Aorta (tissue), 5 donors: ENCODE results near the gene ING5. TPM values are rescaled to one million over a fixed set of nuclear protein-coding genes. Genes with fewer than 3 reads are reported as not detected.
A peak's percentile ranks its signal among the peaks of the same experiment; 100 is the strongest.
"Not testable (repeated sequence)": the region's sequence is repeated elsewhere in the genome, so short reads cannot be mapped to it uniquely, and the experiment has no call there.

Source experiments
- ATAC-seq: fragments of 200-7000 bp; cut with Tn5 transposase; one replicate; pipeline ENCODE4 v1.9.1; 2022; ENCODE audit warnings: moderate library complexity; ENCODE audit not compliant: low FRiP score
- DNase-seq, 2 donors: peaks; one replicate each; pipeline ENCODE4 v3.0.0-alpha.2; 2020
- H3K27ac ChIP-seq, 2 donors: one replicate each; pipeline ENCODE4 v1.5.1; 2013; ENCODE audit warnings: low read length in 2 of 2, mild to moderate bottlenecking in 2 of 2, moderate library complexity in 2 of 2, control low read depth in 1 of 2, inconsistent platforms in 1 of 2, low read depth in 1 of 2
- H3K27me3 ChIP-seq, 2 donors: one replicate each; pipeline ENCODE4 v1.6.1; 2013; ENCODE audit warnings: control low read depth in 1 of 2, low read length in 1 of 2, mild to moderate bottlenecking in 1 of 2, moderate library complexity in 1 of 2; ENCODE audit not compliant: insufficient read depth in 2 of 2, control insufficient read depth in 1 of 2
- H3K36me3 ChIP-seq, 2 donors: one replicate each; pipeline ENCODE4 v1.6.1; 2013; ENCODE audit warnings: control low read depth in 1 of 2, low read length in 1 of 2, mild to moderate bottlenecking in 1 of 2; ENCODE audit not compliant: insufficient read depth in 2 of 2, control insufficient read depth in 1 of 2
- H3K4me1 ChIP-seq, 2 donors: one replicate each; pipeline ENCODE4 v1.6.1; 2013; ENCODE audit warnings: low read length in 2 of 2, control low read depth in 1 of 2, mild to moderate bottlenecking in 1 of 2, moderate library complexity in 1 of 2; ENCODE audit not compliant: insufficient read depth in 2 of 2, control insufficient read depth in 1 of 2
- H3K4me3 ChIP-seq, 2 donors: one replicate each; pipeline ENCODE4 v1.5.1; 2013; ENCODE audit warnings: low read length in 2 of 2, control low read depth in 1 of 2, mild to moderate bottlenecking in 1 of 2
- H3K9me3 ChIP-seq: one replicate; pipeline ENCODE4 v1.6.1; 2013; ENCODE audit warnings: mild to moderate bottlenecking, low read length; ENCODE audit not compliant: control insufficient read depth
- WGBS, 2 donors: extraction: QIAGEN DNeasy Blood & Tissue Kit; methylation state at CpG; one replicate each; pipeline ENCODE4 v1.1.7; 2013; 5-methylcytosine and 5-hydroxymethylcytosine counted together
- intact Hi-C, 2 donors: fragments of 100-400 bp; cut with DNase I; formaldehyde crosslinking; loops; one replicate each; pipeline versions ENCODE4 v1.14.2 to v1.15.0; 2022
- polyA plus RNA-seq, 2 donors: library from polyadenylated mRNA; stranded (reverse); fragments of 200-250 nt; gene quantifications; one replicate each; pipeline ENCODE4 v1.2.3, GENCODE V29; 2013
- total RNA-seq, 2 donors: library from RNA; stranded (reverse); fragmentation: NEBNext Ultra II Directional; extraction: Animal tissue kit (Norgen Biotek cat#: 25700); gene quantifications; one replicate each; pipeline ENCODE4 v1.2.1, GENCODE V29; 2021
- donor health status: healthy with polysubstance abuse.
- donor health status: Bipolar disorder and iron deficiency.
- donor health status: DM: no; HTN: no; CAD: no.
- donor health status: DM: no; HTN: no; CAD: no.
- donor health status: DM: yes; HTN: yes; CAD: no.

The ING5 gene
- total and polyA plus RNA-seq, 4 donors: 11.9 to 51.7 (median 31.2) TPM

DNA sequence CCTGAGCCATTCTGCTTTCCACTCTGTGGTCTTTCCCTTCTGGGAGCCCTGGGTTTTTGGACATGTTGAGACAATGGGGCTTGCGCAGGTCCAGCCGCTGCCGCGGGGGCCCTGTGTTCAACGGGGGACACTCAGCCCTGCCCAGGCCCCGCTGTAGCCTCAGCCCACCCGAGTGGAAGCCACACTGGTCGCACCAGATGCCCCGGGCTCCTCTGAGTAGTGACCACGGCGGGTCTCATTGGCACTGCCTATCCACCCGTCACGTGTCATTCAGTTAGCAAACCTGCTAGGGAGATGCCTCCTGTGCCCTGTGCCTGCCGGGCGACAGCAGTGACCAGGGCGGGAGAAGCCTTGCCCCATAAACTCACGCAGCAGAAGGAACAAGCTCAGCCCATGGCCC, 51.7 kb downstream of the ING5 start:
- 95 to 97% methylated on average over 17 of the region's 17 CpGs for WGBS, 2 donors
- Histone ChIP-seq H3K36me3 (peaks cover 0 to 1% of the 10 kb centered on the region in 2 donors), H3K9me3 (no peaks in the 10 kb centered on the region), H3K4me3 (no peak overlapping the region), H3K27me3 (no peaks in the 10 kb centered on the region), H3K4me1 (no peaks in the 10 kb centered on the region), H3K27ac (no peak overlapping the region)
- DNase-seq: no peak
- intact Hi-C loops: no loop called here
- ATAC-seq: no peak

DNA sequence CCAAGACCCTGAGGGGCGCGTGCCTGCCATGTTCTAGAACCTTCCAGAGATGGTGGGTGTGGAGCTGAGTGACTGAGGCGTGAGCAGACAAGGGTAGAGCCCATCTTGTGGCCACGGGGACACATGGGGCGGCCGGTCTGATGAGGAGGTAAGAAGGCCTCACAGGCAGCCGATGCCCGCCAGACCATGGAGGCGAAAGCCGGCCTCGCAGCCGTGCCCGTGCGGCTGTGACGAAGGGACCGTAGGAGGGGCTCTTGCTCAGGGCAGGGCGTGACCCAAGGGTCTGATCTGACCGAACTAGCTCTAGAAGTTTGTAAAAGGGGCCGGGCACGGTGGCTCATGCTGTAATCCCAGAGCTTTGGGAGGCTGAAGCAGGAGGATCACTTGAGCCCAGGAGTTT, 52.2 kb downstream of the ING5 start:
- no peak for ATAC-seq

DNA sequence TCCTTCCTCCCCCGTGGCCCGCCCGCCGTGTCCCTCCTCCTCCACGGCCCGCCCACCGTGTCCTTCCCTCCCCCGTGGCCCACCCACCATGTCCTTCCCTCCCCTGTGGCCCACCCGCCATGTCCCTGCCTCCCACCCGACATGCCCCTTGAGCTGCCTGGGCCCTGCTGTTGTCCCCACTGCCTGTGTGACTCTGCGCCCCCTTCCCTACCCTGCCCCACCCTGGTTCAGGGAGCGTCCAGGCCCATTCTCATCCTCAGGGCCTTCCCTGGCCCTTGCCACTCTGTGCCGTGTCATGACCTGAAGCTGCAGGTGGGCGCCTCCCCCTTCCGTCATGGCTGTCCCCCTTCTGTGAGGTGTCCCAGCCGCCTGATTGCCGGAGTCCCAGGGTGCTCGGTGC, 53.3 kb downstream of the ING5 start:
- H3K4me3 ChIP-seq: no peak overlapping the region
- intact Hi-C loops: no loop called here
- DNase-seq (no peak), ATAC-seq (no peak)
- 90 to 93% methylated on average over 10 to 18 of the region's 18 CpGs for WGBS, 2 donors
- H3K9me3 ChIP-seq: no peaks in the 10 kb centered on the region
- no peaks in the 10 kb centered on the region for H3K4me1 ChIP-seq
- H3K36me3 ChIP-seq: no peaks in the 10 kb centered on the region
- no peak overlapping the region for H3K27ac ChIP-seq
- no peaks in the 10 kb centered on the region for H3K27me3 ChIP-seq

More for the DNA sequence above, 52.2 kb downstream of the ING5 start:
- Histone ChIP-seq H3K9me3 (no peaks in the 10 kb centered on the region), H3K36me3 (no peaks in the 10 kb centered on the region), H3K27ac (no peak overlapping the region), H3K4me3 (no peak overlapping the region), H3K4me1 (no peaks in the 10 kb centered on the region), H3K27me3 (no peaks in the 10 kb centered on the region)
- 94 to 95% methylated on average over 20 of the region's 20 CpGs for WGBS, 2 donors
- intact Hi-C loops: no loop called here
- DNase-seq: no peak

DNA sequence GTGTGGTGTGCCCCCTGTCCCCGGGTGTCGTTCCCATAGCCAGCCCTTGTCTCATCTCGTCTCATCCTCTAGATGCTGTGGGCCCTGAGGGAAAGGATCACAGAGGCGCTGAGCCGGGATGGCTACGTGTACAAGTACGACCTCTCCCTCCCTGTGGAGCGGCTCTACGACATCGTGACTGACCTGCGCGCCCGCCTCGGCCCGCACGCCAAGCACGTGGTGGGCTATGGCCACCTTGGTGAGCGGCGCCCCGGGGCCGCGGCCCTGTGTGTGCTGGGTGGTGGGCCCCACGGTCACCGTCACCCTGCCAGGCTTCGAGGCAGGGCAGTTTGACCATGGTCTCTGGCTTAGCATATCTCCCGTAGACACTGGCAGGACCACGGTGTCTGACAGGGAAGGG, 53.9 kb downstream of the ING5 start:
- no peaks in the 10 kb centered on the region for H3K4me1 ChIP-seq
- no peaks in the 10 kb centered on the region for H3K27me3 ChIP-seq
- no peak overlapping the region for H3K27ac ChIP-seq
- H3K9me3 ChIP-seq: no peaks in the 10 kb centered on the region
- ATAC-seq (no peak), DNase-seq (peak in 1 of 2 donors; percentile 34)
- H3K4me3 ChIP-seq: no peak overlapping the region
- intact Hi-C loops: no loop called here
- H3K36me3 ChIP-seq: no peaks in the 10 kb centered on the region
- 94 to 95% methylated on average over 27 of the region's 27 CpGs for WGBS, 2 donors

DNA sequence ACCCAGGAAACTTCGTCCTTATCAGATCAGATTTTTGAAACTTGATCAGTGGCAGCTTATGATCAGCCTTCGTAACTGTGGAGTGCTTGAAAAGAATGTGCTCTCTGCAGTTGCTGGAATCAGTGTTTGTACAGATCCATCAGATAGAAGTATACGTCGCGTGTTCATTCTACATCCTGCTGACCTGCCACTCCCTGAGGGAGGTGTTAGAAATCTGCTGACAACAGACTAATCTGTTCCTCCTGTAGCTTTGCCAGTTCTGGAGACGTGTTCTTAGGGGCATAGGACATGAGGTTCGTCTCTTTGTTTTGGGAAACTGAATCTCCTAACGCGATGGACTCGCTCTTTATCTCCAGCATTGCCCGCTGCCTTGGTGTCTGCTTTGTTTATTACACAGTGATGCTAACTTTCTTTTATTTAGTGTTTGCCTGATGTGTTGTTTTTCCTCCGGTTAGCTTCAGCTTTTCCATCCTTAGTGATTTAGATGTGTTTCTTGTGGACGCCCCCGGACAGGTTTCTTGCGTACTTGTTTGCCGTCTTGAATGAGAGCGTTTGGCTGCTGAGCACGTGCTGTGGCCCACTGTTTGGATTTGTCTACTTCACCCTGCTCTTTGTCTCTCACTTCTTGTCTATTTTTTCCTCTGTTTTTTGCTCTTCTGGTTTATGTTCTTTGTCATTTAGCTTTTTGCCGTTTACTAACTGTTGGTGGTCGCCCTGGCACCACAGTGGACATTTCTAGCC, 57.4 kb downstream of the ING5 start:
- Histone ChIP-seq H3K9me3 (no peaks in the 10 kb centered on the region), H3K36me3 (no peaks in the 10 kb centered on the region), H3K27me3 (no peaks in the 10 kb centered on the region), H3K27ac (no peak overlapping the region), H3K4me1 (no peaks in the 10 kb centered on the region), H3K4me3 (no peak overlapping the region)
- WGBS, 2 donors: 85 to 87% methylated on average over 20 of the region's 20 CpGs
- intact Hi-C loops: no loop called here
- DNase-seq: peak in 1 of 2 donors; percentile 24
- ATAC-seq: no peak

DNA sequence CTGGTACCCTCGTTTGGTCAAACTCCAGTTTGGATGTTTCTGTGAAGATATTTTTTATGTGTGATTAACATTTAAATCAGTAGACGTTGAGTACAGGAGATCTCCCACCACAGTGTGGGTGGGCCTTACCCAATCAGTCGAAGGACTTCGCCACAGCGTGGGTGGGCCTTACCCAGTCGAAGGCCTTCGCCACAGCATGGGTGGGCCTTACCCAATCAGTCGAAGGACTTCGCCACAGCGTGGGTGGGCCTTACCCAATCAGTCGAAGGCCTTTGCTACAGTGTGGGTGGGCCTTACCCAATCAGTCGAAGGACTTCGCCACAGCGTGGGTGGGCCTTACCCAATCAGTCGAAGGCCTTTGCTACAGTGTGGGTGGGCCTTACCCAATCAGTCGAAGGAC, 58.1 kb downstream of the ING5 start:
- H3K4me3 ChIP-seq, ATAC-seq, H3K9me3 ChIP-seq, H3K27me3 ChIP-seq, H3K4me1 ChIP-seq, H3K27ac ChIP-seq, H3K36me3 ChIP-seq, intact Hi-C loops: not testable (repeated sequence)
- DNase-seq: peak; percentile 22 to 36
- WGBS, 2 donors: 95 to 96% methylated on average over 7 to 11 of the region's 16 CpGs

DNA sequence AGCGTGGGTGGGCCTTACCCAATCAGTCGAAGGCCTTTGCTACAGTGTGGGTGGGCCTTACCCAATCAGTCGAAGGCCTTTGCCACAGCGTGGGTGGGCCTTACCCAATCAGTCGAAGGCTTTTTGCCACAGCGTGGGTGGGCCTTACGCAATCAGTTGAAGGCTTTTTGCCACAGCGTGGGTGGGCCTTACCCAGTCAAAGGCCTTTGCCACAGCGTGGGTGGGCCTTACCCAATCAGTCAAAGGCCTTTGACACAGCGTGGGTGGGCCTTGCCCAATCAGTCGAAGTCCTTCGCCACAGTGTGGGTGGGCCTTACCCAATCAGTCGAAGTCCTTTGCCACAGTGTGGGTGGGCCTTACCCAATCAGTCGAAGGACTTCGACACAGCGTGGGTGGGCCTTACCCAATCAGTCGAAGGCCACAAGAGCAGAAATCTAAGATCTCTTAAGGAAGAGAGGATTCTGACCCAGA, 58.5 kb downstream of the ING5 start:
- no peaks in the 10 kb centered on the region for H3K27me3 ChIP-seq
- H3K4me1 ChIP-seq: no peaks in the 10 kb centered on the region
- 98% methylated on average over 16 to 17 of the region's 17 CpGs for WGBS, 2 donors
- no peak overlapping the region for H3K27ac ChIP-seq
- ATAC-seq (no peak), DNase-seq (peak; percentile 39 to 55)
- intact Hi-C loops: no loop called here
- H3K9me3 ChIP-seq: no peaks in the 10 kb centered on the region
- H3K4me3 ChIP-seq: no peak overlapping the region
- H3K36me3 ChIP-seq: no peaks in the 10 kb centered on the region

DNA sequence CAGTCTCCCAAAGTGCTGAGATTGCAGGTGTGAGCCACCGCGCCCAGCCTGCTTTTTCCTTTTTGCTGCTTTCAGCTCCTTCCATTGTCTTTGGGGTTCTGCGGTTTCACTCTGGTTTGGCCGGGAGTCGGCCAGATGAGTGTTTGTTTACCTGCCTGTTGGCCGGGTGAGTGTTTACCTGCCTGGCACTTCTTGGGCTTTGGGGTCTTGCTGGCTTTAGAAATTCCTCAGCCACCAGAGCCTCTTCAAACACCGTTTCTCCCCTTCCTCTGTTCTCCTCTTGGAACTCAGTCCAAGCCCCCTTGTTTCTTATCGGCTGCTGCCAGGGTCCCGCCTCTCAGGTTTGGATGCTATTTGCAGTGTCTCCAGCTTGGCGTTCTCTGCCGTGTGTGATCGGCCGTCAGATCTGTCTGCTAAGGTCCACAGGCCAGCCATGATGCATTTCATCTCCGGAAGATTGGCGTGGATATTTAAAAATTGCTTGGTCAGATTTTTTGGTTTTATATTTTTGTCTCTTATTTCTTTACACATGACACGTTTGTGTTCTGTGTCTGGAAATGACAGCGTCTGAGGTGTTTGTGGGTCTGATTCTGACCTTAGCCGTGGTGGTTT, 60.6 kb downstream of the ING5 start:
- Histone ChIP-seq H3K4me3 (no peak overlapping the region), H3K9me3 (no peaks in the 10 kb centered on the region), H3K27ac (no peak overlapping the region), H3K36me3 (no peaks in the 10 kb centered on the region), H3K27me3 (no peaks in the 10 kb centered on the region), H3K4me1 (no peaks in the 10 kb centered on the region)
- DNase-seq (no peak), ATAC-seq (no peak)
- WGBS, 2 donors: 80 to 85% methylated on average over 18 of the region's 18 CpGs
- intact Hi-C loops: no loop called here

DNA sequence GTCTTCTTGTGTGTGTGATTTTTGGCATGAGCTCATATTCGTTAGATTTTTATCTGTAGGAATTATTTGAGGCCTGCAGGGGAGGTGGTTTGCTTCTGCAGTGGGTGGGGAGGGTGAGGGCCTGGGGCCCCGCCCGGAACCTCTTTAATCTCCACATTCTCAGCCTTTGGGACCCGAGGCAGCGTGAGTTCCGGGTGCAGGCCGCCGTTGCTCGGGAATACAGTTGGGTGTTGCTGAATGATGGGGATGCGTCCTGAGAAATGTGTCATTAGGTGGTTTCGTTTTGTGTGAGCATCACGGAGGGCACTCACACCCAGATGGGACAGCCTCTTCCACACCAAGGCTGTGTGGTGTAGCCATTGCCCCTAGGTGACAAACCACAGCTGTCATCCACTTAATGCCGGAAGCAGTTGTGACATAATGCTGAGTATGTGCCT, 61.1 kb downstream of the ING5 start:
- Histone ChIP-seq H3K27ac (no peak overlapping the region), H3K36me3 (no peaks in the 10 kb centered on the region), H3K27me3 (no peaks in the 10 kb centered on the region), H3K4me3 (no peak overlapping the region), H3K4me1 (no peaks in the 10 kb centered on the region), H3K9me3 (no peaks in the 10 kb centered on the region)
- whole genome bisulfite sequencing, 2 donors: 91 to 92% methylated on average over 13 of the region's 13 CpGs
- ATAC-seq (no peak), DNase-seq (peak in 1 of 2 donors; percentile 57)
- intact Hi-C loops: no loop called here
